NCI-H1092 (cell line): Measurements from ENCODE around the gene FCN1.
"Not testable (repeated sequence)": the region's sequence is repeated elsewhere in the genome, so short reads cannot be mapped to it uniquely, and the experiment has no call there.

Experiments
- DNase-seq: peaks from one replicate; lab custom pipeline; 2025; lab: John Stamatoyannopoulos, UW

The FCN1 gene

GRCh38 chr9:134917431-134918373 lies at the start of gene FCN1:
FCN1 (minus strand) TSS chr9:134917912; CDS start chr9:134917871, 41 bp downstream.
- DNase-seq: no peak

DNA sequence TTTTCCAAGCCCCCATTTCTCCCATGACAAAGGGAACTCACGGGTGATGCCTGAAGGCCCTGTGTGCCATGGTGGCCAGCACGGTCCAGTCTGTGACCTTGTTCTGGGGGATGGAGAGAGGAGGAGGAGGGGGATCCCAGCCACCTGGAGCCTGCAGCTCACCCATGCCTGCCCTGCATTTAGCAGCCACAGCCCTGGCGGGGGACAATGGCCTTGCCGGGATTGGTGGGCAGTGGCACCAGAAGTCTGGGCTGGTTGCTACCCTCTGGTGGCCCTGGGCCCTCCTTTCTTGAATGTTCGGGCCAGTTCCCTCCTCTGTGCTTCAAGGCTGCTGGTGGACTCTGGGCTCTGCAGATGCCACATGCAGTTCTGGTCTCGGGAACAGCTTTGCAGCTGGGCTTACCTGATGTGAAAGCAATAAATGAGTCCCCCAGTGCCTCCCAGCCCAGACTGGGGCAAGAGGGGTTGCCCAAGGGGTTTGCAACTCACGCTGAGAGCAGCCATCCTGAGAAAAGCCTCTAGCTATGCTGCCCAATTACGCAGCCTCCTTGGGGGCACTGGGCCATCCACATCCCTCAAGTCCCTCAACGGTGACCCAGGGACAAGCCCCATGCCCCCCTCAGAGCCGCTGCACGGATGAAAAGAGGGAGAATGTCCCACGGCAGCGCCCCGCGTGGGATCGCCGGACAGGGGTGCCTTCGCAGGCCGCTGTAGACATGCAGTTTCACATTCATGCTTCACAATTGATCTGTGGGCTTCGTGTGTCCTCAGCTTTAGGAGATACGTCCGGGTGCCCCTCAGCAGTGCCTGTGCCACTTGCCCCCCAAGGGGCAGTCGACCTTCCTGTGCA lies 49.2 kb upstream of the FCN1 start:
- no peak for DNase-seq

- DNase-seq: no peak
These were observed 48.6 kb upstream of the FCN1 start for GRCh38 chr9:134966270-134966669.

- no peak for DNase-seq
These were observed 48.1 kb upstream of the FCN1 start for GRCh38 chr9:134965851-134966250.

DNA sequence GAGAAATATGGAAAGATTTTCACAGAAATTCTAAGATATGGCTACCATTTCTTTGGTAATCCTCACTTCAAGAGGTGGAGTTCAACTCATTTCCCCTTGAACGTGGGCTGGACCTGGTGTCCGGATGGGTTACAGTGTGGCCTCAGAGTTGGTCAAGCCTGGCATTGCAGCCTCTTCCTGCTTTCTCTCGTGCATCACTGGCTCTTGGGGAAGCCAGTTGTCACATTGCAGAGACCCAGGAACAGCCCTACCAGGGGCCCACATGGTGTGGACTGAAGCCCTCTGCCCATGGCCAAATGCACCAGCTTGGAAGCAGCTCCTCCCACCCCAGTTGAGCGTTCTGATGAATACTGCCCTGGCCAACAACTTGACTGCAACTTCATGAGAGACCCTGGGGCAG lies 47.7 kb upstream of the FCN1 start:
- no peak for DNase-seq

DNA sequence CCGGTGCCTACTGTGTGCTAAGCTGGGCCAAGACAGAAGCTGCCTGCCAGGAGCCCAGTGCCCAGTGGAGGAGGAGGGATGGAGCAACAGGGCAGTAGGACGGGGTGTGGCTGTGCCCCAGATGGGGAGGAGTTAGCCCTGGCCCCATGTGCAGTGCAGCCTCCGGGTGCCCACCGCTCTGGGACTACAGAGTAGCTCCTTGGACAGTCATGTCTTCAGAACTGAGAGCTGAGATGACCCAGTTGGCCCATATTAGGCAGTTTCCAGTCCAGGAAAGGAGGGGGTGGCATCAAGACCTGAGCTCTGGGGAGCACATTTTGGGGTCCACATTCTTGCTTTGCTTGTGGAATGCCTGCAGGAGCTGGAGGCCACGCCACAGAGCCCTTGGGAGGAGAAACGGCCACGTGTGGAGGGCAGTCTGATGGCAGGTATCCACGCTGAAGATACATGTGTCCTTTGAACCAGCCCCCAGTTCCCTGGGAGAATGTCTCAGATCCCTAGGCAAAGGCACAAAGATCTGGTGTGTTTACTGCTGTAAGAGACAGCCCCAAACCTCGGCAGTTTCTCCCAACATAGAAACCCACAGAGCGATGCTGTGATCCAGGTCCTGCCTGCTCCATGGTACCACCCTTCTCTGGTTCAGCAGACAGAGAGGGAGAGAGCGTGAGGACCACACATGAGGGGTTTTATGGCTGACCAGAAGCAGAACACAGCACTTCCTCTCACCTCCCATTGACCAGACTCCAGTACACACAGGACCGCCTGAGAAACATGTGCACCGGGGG lies 46.8 kb upstream of the FCN1 start:
- no peak for DNase-seq

DNA sequence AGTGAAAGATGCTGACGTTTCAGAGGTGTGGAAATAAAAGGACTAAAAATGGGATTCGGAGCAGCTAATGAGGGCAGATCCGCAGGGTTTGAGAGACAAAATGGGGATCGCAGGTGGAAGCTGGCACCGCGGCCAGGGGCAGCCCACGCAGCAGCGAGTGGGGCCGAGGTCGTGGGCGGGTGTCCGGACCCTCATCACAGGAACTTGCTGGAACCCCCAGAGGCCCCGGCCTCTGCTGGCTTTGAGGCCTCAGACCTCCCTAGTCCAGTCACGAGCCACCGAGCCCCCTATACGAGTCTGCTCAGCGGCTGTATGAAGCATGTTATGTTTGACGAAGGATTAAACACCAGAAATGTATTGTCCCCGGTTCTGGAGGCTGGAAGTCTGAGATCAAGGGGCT lies 45.8 kb upstream of the FCN1 start:
- DNase-seq: no peak

GRCh38 chr9:134962973-134963364 lies 45.3 kb upstream of the FCN1 start:
- DNase-seq: no peak

DNA sequence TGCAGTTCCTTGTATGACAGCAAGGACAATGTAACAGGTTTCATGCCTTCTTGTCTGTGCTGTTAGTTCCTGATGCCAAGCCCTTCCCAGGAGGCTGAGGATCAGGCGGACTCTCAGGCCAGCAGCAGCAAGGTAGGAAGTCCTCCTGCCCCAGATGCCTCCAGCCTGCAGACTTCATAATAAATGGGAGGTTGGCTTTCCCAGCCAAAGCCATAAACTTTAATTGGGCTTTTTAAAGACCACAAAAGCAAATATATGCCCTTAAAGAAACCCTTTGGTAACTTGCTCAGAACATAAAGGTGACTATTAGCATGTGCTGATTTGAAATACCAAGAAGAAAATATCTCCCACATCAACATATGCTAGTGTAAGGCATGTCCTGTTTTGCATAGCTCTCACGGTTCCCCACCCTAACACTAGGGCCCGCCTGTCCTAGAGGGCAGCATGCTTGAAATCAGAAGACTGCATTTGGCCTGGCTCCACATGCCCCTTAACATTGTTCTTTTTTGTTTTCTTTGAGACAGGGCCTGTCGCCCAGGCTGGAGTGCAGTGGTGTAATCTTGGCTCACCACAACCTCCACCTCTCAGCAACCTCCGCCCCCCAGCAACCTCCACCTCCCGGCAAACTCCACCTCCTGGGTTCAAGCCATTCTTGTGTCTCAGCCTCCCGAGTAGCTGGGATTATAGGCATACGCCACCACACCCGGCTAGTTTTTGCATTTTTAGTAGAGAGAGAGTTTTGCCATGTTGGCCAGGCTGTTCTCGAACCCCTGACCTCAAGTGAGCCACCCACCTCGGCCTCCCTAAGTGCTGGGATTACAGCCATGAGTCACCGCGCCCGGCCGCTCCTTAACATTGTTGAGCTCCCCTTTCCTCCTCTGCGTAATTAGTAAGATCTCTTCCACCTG lies 44.6 kb upstream of the FCN1 start:
- DNase-seq: no peak

- no peak for DNase-seq
These were observed 43.8 kb upstream of the FCN1 start for GRCh38 chr9:134961331-134962064.

DNA sequence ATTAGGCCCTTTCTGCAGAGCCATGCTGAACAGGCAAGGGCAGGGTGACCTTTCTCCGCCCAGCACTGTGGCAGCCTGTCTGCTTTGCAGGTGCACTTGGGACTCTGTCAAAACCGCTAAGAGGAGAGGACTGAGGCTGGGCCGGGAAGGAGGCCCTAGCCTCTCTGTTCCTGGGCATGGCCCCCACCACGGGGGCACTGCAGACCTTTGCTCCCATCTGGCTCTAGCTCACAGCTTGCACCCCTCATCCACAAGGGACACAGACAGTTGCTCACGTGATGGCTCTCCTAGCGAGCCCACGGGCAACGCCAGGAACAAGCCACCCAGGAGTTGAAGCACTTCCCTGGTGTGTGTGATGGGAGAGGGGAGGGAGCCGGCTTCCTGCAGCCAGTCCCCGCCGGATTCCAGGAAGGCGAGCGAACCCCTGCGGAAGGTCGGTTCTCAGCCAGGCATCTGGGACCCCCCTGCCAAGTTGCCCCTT lies 43.0 kb upstream of the FCN1 start:
- DNase-seq: no peak

DNA sequence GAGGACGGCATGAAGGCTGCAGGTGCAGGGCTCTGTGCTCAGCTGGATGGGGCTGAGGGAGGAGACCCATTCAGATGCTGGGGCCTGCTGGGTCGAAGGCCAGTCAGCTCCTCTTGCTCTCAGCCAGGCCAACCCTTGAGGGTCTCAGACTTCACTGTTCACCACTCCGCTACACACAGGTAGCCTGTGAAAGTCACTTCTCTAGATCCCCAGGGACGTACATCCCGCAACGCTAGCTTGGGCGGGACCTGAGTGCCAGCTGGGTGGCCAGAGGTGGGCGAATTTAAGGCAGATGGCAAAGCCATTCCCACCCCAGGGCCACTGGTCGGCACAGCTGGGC lies 42.2 kb upstream of the FCN1 start:
- no peak for DNase-seq

- DNase-seq: no peak
These were observed 41.6 kb upstream of the FCN1 start for GRCh38 chr9:134959126-134959970.

- DNase-seq: no peak
These were observed 40.2 kb upstream of the FCN1 start for GRCh38 chr9:134957945-134958227.

DNA sequence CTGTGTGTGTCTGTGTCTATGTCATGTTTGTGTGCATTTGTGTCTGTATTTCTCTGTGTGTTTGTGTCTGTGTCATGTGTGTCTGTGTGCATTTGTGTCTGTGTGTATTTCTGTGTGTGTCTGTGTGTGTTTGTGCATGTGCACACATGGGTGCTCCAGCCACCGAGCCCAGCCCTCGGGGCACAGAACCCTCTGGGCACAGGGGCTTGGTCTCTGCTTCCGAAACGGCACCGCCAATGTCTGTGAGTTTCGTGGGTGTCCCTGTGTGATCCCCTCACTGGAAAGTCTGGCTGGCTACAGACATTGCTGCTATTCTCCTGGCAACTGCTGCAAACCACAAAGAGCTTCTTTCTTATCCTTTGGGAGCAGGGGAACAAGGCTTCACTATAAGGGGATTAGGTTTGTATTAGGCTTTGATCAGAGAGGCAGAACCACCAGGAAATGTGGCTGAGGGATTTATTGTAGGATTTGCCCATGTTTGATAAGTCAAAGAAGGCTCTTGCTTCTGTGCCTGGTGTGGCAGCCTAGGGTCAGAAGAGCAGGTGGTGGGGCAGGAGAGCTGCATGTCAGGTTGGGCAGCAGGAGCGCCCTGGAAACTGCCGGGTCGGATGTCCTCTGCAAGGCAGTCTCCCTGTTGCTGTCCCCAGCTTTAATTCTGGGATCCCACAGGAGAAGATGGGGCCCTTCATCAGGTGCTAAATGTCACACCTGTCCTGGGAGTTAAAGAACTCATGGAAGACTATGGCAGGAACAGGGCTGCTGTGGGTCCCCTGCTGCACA lies 39.6 kb upstream of the FCN1 start:
- no peak for DNase-seq

GRCh38 chr9:134956387-134956786 lies 38.7 kb upstream of the FCN1 start:
- DNase-seq: not testable (repeated sequence)

GRCh38 chr9:134955801-134956200 lies 38.1 kb upstream of the FCN1 start:
- DNase-seq: no peak

GRCh38 chr9:134955156-134955555 lies 37.4 kb upstream of the FCN1 start:
- DNase-seq: no peak

- DNase-seq: no peak
These were observed 34.3 kb upstream of the FCN1 start for GRCh38 chr9:134951994-134952393.
